Endothelial cell of umbilical vein (primary cell): ENCODE data around the gene CKAP5. TPM values are rescaled to one million over a fixed set of nuclear protein-coding genes. Genes with fewer than 3 reads are reported as not detected.

Experiments used
- BruUV-seq: library from RNA; stranded (reverse); fragments of 400-500 nt; replicated peaks from 2 replicates; lab custom pipeline; 2021; lab: Mats Ljungman, UMichigan
- CTCF ChIA-PET: fragments of 300-600, 350-600 bp; sonication (Branson Sonifier 250); formaldehyde crosslinking; loops from one replicate; lab custom pipeline; 2021; ENCODE audit warnings: antibody characterized with exemption, inconsistent platforms; lab: Charles Lee
- POLR2A ChIA-PET: fragments of 300-600, 350-600 bp; sonication (Branson Sonifier 250); formaldehyde crosslinking; loops from one replicate; lab custom pipeline; 2021; ENCODE audit warnings: antibody characterized with exemption, inconsistent platforms; lab: Charles Lee
- DNase-seq: peaks from one replicate; pipeline ENCODE4 v3.0.0-alpha.2; 2011; ENCODE audit warnings: low read depth, low spot score
- FAIRE-seq: peaks from 2 replicates; lab custom pipeline; 2011; peaks lifted over from hg19 to GRCh38; lab: Jason Lieb, UNC
- H2AFZ ChIP-seq: 2 replicates; pipeline ENCODE4 v1.6.0; 2012; ENCODE audit warnings: low read depth, low read length, control low read depth, inconsistent platforms
- H3K27ac ChIP-seq: 2 replicates; pipeline ENCODE4 v1.5.1; 2011; ENCODE audit warnings: low read depth, mild to moderate bottlenecking, control low read depth, low read length, moderate library complexity; ENCODE audit not compliant: insufficient read depth
- H3K27me3 ChIP-seq, 2 experiments: 2 replicates each; pipeline versions ENCODE4 v1.6.0 to v1.6.1; 2011; ENCODE audit warnings: low read length in 2 of 2, mixed read lengths in 1 of 2; ENCODE audit not compliant: control insufficient read depth in 2 of 2, insufficient read depth in 2 of 2
- H3K36me3 ChIP-seq, 2 experiments: 2 replicates in 1 of 2; 3 replicates in 1 of 2; pipeline ENCODE4 v1.5.1; 2011; ENCODE audit warnings: low read length in 2 of 2, mild to moderate bottlenecking in 1 of 2, moderate library complexity in 1 of 2; ENCODE audit not compliant: control insufficient read depth in 2 of 2, insufficient read depth in 2 of 2; ENCODE audit errors: extremely low read depth in 1 of 2
- H3K4me1 ChIP-seq: 3 replicates; pipeline ENCODE4 v1.5.1; 2011; ENCODE audit warnings: mild to moderate bottlenecking, low read length; ENCODE audit not compliant: control insufficient read depth, insufficient read depth; ENCODE audit errors: extremely low read depth
- H3K4me2 ChIP-seq: 2 replicates; pipeline ENCODE4 v1.6.1; 2011; ENCODE audit warnings: low read length, control low read depth, mixed read lengths; ENCODE audit not compliant: insufficient read depth
- H3K4me3 ChIP-seq, 3 experiments: fragments of 200-600 bp in 1 of 3; sonication (generic), shearing (Covaris generic) in 1 of 3; replicated peaks in 1 of 3; 2 replicates each; pipeline ENCODE4 v1.5.1; 2011 to 2016; ENCODE audit warnings: control low read depth in 3 of 3, low read length in 3 of 3, mild to moderate bottlenecking in 2 of 3, inconsistent platforms in 1 of 3, low read depth in 1 of 3, moderate library complexity in 1 of 3; ENCODE audit not compliant: insufficient read depth in 1 of 3
- H3K79me2 ChIP-seq: 2 replicates; pipeline ENCODE4 v1.6.0; 2012; ENCODE audit warnings: low read length, inconsistent platforms; ENCODE audit not compliant: control insufficient read depth, insufficient read depth
- H3K9ac ChIP-seq: replicated peaks from 2 replicates; pipeline ENCODE3; 2011; ENCODE audit warnings: low read length, control low read depth; ENCODE audit not compliant: insufficient read depth; ENCODE audit errors: extremely low read depth
- H3K9me1 ChIP-seq: replicated peaks from 3 replicates; pipeline ENCODE4 v1.6.0; 2011; ENCODE audit warnings: mild to moderate bottlenecking, low read length; ENCODE audit not compliant: control insufficient read depth, insufficient read depth; ENCODE audit errors: extremely low read depth
- H3K9me3 ChIP-seq: replicated peaks from 2 replicates; pipeline ENCODE4 v1.5.1; 2012; ENCODE audit warnings: low read length, inconsistent platforms; ENCODE audit not compliant: control insufficient read depth, insufficient read depth
- H4K20me1 ChIP-seq: replicated peaks from 2 replicates; pipeline ENCODE3; 2011; ENCODE audit warnings: mild to moderate bottlenecking, low read length; ENCODE audit not compliant: control insufficient read depth, insufficient read depth; ENCODE audit errors: extremely low read depth
- CTCF ChIP-seq, 2 donors: IDR thresholded peaks; 1 replicate in 1 of 2; 2 replicates in 1 of 2; pipeline ENCODE4 v1.5.1; 2011; ENCODE audit warnings: low read length in 2 of 2, mild to moderate bottlenecking in 2 of 2, moderate library complexity in 2 of 2, control low read depth in 1 of 2, inconsistent platforms in 1 of 2, low read depth in 1 of 2; ENCODE audit not compliant: insufficient read depth in 1 of 2; ENCODE audit errors: extremely low read depth in 1 of 2
- EZH2 ChIP-seq: IDR thresholded peaks from 2 replicates; pipeline ENCODE4 v1.6.1; 2012; ENCODE audit warnings: borderline replicate concordance, low read depth, mild to moderate bottlenecking, moderate library complexity, low read length, inconsistent platforms; ENCODE audit not compliant: severe bottlenecking
- FOS ChIP-seq: IDR thresholded peaks from 2 replicates; pipeline ENCODE4 v1.6.1; 2011; ENCODE audit warnings: mild to moderate bottlenecking, low read length, moderate library complexity, borderline replicate concordance; ENCODE audit not compliant: insufficient read depth
- GATA2 ChIP-seq: IDR thresholded peaks from 2 replicates; pipeline ENCODE4 v1.7.0; 2011; ENCODE audit warnings: low read depth, mild to moderate bottlenecking, moderate library complexity, mixed read lengths, low read length; ENCODE audit not compliant: insufficient read length, insufficient read depth
- JUN ChIP-seq: IDR thresholded peaks from 2 replicates; pipeline ENCODE4 v1.6.1; 2011; ENCODE audit warnings: borderline replicate concordance, low read depth; ENCODE audit not compliant: insufficient read length, insufficient read depth
- MAX ChIP-seq: IDR thresholded peaks from 2 replicates; pipeline ENCODE4 v1.6.1; 2011; ENCODE audit not compliant: insufficient read depth, insufficient read length
- MYC ChIP-seq: IDR thresholded peaks from one replicate; pipeline ENCODE4 v1.6.1; 2011; ENCODE audit warnings: mild to moderate bottlenecking, low read depth, low read length
- POLR2A ChIP-seq: IDR thresholded peaks from 2 replicates; pipeline ENCODE4 v1.6.1; 2012; ENCODE audit warnings: low read depth, mild to moderate bottlenecking, control low read depth, low read length
- POLR2AphosphoS5 ChIP-seq: IDR thresholded peaks from 2 replicates; pipeline ENCODE4 v1.6.1; 2012; ENCODE audit warnings: low read depth, mild to moderate bottlenecking, control low read depth, low read length, moderate library complexity; ENCODE audit not compliant: insufficient read depth
- dilution Hi-C: fragments of 300-500 bp; cut with MboI; formaldehyde crosslinking; loops from one replicate; pipeline ENCODE4 v1.15.0; 2019; ENCODE audit warnings: low sequenced_read_pairs; ENCODE audit not compliant: extremely low pct_ligation_motif_present
- intact Hi-C: fragments of 100-400 bp; cut with micrococcal nuclease; formaldehyde crosslinking; loops from one replicate; pipeline ENCODE4 v1.10.0; 2022
- polyA plus RNA-seq, 4 experiments: library from polyadenylated mRNA; depleted of rRNA in 3 of 4; stranded (reverse) in 3 of 4; unstranded in 1 of 4; fragments of >200 nt; gene quantifications; 2 replicates each; pipeline versions ENCODE4 v1.2.1 to v1.2.3, GENCODE V29; 2011 to 2012; ENCODE audit warnings: missing spikeins in 1 of 4
- total RNA-seq: library from RNA; stranded (reverse); gene quantifications from 2 replicates; pipeline ENCODE4 v1.2.3, GENCODE V29; 2021

The CKAP5 gene
- total and polyA plus RNA-seq, 2 donors (not counting 3 experiments of a cell fraction or from before 2014, with no cell fraction given), result 47.4 to 138 TPM

- H4K20me1 ChIP-seq, result no peaks in the 10 kb centered on the region
- ChIA-PET CTCF (no interaction called here), POLR2A (interaction anchor here (0.6 kb wide), 1 partner anchor 723 kb away, joined by 4 read pairs; no protein-coding TSS in a partner anchor)
- peaks cover 13% of the 10 kb centered on the region for H3K79me2 ChIP-seq
- dilution Hi-C loops (no loop called here), intact Hi-C loops (no loop called here)
- H3K36me3 ChIP-seq, result peaks cover 4 to 26% of the 10 kb centered on the region in 2 experiments
- H3K9me3 ChIP-seq, result no peaks in the 10 kb centered on the region
- FAIRE-seq (no peak), DNase-seq (no peak)
- H3K4me2 ChIP-seq, result no peak overlapping the region
- no peak overlapping the region for H2AFZ ChIP-seq
- H3K9ac ChIP-seq, result no peak overlapping the region
- no peak overlapping the region for H3K27ac ChIP-seq
- H3K9me1 ChIP-seq, result no peaks in the 10 kb centered on the region
- BruUV-seq, result no TSS peak
- no peak overlapping the region for H3K4me3 ChIP-seq
- H3K4me1 ChIP-seq, result no peaks in the 10 kb centered on the region
- TF ChIP-seq GATA2 (no peak), CTCF (IDR thresholded peaks at IDR 0.05; ENCODE audit: extremely low read depth in 1 of 2, insufficient read depth in 1 of 2, low read depth in 1 of 2, low read length in 2 of 2) (no peak), FOS (no peak), EZH2 (no peak), MAX (no peak), POLR2AphosphoS5 (no peak), MYC (no peak), POLR2A (no peak), JUN (no peak)
- no peaks in the 10 kb centered on the region for H3K27me3 ChIP-seq
Measured at GRCh38 chr11:46694607-46695006, 151.5 kb downstream of the CKAP5 start.
